Measurements from ENCODE around the gene ATP6V1G1.
A peak's percentile ranks its signal among the peaks of the same experiment; 100 is the strongest.
"Not testable (repeated sequence)": the region's sequence is repeated elsewhere in the genome, so short reads cannot be mapped to it uniquely, and the experiment has no call there.

ATP6V1G1 gene

DNA sequence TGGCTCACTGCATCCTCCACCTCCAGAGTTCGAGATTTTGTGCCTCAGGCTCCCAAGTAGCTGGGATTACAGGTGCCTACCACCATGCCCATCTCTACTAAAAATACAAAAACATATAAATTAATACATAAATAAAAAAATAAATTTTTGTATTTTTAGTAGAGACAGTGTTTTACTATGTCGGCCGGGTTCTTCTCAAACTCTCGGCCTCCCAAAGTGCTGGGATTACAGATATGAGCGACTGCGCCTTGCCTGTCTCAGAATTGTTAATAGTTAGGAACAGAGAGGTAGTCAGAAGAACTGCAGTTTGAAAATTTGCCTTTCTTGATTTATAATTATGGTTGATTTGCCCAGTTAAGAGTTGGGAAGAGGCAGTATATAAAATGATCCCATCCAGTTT lies 2.8 kb downstream of the ATP6V1G1 start:
- Mint-ChIP-seq H3K9me3 (no peaks in the 10 kb centered on the region), H3K27me3 (no peaks in the 10 kb centered on the region), H3K36me3 (ENCODE audit: insufficient read depth) (peaks cover 60% of the 10 kb centered on the region), H3K27ac (no peak overlapping the region), H3K4me1 (ENCODE audit: low read depth in 2 of 2) (peaks cover 52 to 68% of the 10 kb centered on the region in 2 donors), H3K4me3 (peak overlapping the region in 1 of 2 donors; percentile 96)
- DNase-seq, result no peak
- no peak for ATAC-seq (replicated peaks)

DNA sequence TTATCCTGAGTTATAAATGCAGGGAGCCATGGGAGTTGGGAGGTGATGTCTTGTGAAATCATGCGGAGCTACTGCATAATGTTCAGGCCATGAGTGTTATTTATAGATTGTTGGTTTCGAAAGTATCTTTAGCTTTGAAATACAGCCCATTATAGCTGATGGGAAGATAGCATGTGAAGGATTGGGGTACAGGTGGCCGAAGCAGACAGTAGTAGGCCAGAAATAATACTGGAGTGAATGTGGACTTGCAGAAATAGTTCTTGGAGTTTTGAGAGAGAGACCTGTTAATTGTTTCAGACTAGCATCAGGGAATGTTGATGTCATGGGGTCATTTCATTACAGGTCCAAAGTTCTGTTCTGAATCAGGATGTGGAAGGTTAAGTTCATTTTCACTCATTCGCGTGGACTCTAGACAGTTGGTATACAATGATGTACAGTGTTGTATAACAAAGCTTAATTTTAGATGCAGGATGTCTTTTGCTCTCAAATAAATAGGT lies 3.8 kb downstream of the ATP6V1G1 start:
- Mint-ChIP-seq H3K27ac (peak overlapping the region; percentile 89 to 93), H3K9me3 (no peaks in the 10 kb centered on the region), H3K27me3 (no peaks in the 10 kb centered on the region), H3K4me3 (peak overlapping the region; percentile 60 to 96), H3K4me1 (ENCODE audit: low read depth in 2 of 2) (peaks cover 54 to 76% of the 10 kb centered on the region in 2 donors), H3K36me3 (ENCODE audit: insufficient read depth) (peaks cover 70% of the 10 kb centered on the region)
- DNase-seq (no peak), ATAC-seq (replicated peaks) (no peak)

DNA sequence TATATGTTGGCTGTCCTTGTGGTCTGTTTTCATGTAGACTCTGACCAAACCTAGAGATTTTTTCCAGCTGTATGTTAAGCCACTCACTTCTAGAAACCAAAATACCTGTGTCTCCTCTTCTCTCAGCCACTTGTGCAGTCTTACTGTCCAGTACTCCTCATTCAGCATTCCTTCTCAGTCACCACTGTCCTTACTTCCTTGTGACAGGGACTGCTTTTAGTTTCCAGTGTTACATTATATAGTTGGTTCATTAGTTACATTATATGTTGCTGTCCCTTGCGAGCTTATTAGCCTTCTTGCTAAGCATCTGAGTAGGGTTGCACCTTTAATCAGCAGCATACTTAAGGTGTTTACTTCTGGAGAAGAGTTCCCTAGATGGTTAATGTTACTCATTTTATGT lies 4.3 kb downstream of the ATP6V1G1 start:
- Mint-ChIP-seq H3K27me3 (no peaks in the 10 kb centered on the region), H3K4me1 (ENCODE audit: low read depth in 2 of 2) (peaks cover 54 to 80% of the 10 kb centered on the region in 2 donors)
- no peak for DNase-seq

DNA sequence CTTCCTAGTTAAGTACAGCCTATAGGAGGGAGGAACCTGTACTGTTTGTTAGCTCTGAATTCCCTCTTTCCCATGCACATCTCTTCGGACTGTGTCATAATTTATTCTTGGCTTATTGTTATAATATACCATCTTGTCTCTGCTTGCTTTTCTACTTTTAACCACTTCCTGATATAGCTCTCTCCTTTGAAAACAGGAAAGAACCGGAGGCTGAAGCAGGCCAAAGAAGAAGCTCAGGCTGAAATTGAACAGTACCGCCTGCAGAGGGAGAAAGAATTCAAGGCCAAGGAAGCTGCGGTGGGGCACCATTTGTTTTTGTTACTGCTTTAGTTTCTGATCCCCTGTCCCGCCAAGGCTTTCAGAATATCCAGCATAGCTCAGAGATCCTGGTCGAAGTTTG lies 4.8 kb downstream of the ATP6V1G1 start:
- peaks cover 51 to 80% of the 10 kb centered on the region in 2 donors for H3K4me1 Mint-ChIP-seq (ENCODE audit: low read depth in 2 of 2)
- H3K27me3 Mint-ChIP-seq, result no peaks in the 10 kb centered on the region
- peak overlapping the region; percentile 89 to 93 for H3K27ac Mint-ChIP-seq
- H3K36me3 Mint-ChIP-seq (ENCODE audit: insufficient read depth), result peaks cover 76% of the 10 kb centered on the region
- peak; percentile 47 to 51 (median 49) for DNase-seq
- no peaks in the 10 kb centered on the region for H3K9me3 Mint-ChIP-seq
- peak overlapping the region; percentile 60 to 96 for H3K4me3 Mint-ChIP-seq
- ATAC-seq (replicated peaks), result peak; percentile 54

More for the DNA sequence above, 4.3 kb downstream of the ATP6V1G1 start:
- H3K4me3 Mint-ChIP-seq, result peak overlapping the region; percentile 60 to 96
- no peak for ATAC-seq (replicated peaks)
- H3K9me3 Mint-ChIP-seq, result no peaks in the 10 kb centered on the region
- H3K27ac Mint-ChIP-seq, result peak overlapping the region; percentile 89 to 93
- H3K36me3 Mint-ChIP-seq (ENCODE audit: insufficient read depth), result peaks cover 75% of the 10 kb centered on the region

DNA sequence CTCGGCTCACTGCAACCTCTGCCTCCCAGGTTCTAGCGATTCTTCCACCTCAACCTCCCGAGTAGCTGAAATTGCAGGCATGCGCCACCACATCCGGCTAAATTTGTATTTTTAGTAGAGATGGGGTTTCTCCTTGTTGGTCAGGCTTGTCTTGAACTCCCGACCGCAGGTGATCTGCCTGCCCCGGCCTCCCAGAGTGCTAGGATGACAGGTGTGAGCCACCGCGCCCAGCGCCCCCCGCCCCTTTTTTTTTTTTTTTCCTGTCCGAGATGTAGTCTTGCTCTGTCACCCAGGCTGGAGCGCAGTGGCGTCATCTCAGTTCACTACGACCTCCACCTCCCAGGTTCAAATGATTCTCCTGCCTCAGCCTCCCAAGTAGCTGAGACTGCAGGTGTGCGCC lies 6.6 kb downstream of the ATP6V1G1 start:
- H3K4me3 Mint-ChIP-seq, result no peak overlapping the region
- H3K27ac Mint-ChIP-seq, result peak overlapping the region; percentile 89 to 93
- H3K36me3 Mint-ChIP-seq (ENCODE audit: insufficient read depth), result peaks cover 78% of the 10 kb centered on the region
- no peaks in the 10 kb centered on the region for H3K27me3 Mint-ChIP-seq
- ATAC-seq (replicated peaks) (no peak), DNase-seq (no peak)
- H3K9me3 Mint-ChIP-seq, result no peaks in the 10 kb centered on the region
- H3K4me1 Mint-ChIP-seq (ENCODE audit: low read depth in 2 of 2), result peaks cover 38 to 66% of the 10 kb centered on the region in 2 donors

DNA sequence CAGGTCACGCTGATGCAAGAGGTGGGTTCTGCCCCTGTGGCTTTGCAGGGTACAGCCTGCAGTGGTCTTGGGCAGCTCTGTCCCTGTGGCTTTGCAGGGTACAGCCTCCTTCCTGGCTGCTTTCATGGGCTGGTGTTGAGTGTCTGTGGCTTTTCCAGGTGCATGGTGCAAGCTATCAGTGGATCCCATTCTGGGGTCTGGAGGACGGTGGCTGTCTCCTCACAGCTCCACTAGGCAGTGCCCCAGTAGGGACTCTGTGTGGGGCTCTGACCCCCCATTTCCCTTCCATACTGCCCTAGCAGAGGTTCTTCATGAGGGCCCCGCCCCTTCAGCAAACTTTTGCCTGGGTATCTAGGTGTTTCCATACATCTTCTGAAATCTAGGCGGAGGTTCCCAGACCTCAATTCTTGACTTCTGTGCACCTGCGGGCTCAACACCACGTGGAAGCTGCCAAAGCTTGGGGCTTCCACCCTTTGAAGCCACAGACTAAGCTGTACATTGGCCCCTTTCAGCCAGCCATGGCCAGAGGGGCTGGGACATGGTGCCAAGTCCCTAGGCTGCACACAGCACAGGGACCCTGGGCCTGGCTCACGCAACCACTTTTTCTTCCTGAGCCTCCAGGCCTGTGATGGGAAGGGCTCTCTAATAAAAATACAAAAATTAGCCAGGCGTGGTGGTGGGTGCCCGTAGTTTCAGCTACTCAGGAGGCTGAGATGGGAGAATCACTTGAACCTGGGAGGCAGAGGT lies 13.1 kb downstream of the ATP6V1G1 start:
- H3K4me3 Mint-ChIP-seq; ATAC-seq (replicated peaks); H3K9me3 Mint-ChIP-seq; H3K27me3 Mint-ChIP-seq; DNase-seq: not testable (repeated sequence)
- H3K27ac Mint-ChIP-seq, result peak overlapping the region in 1 of 2 donors; percentile 88
- H3K4me1 Mint-ChIP-seq (ENCODE audit: low read depth in 2 of 2), result peaks cover 2 to 17% of the 10 kb centered on the region in 2 donors
- peaks cover 51% of the 10 kb centered on the region for H3K36me3 Mint-ChIP-seq (ENCODE audit: insufficient read depth)

DNA sequence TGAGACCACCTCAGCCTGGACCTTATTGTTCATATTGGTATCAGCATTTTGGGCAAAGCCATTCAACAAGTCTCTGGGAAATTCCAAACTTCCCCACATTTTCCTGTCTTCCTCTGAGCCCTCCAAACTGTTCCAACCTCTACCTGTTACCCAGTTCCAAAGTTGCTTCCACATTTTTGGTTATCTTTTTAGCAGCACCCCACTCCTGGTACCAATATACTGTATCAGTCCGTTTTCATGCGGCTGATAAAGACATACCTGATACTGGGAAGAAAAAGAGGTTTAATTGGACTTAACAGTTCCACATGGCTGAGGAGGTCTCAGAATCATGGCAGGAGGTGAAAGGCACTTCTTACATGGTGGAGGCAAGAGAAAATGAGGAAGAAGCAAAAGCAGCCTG lies 14.2 kb downstream of the ATP6V1G1 start:
- not testable (repeated sequence) for H3K27me3 Mint-ChIP-seq; H3K4me3 Mint-ChIP-seq; H3K9me3 Mint-ChIP-seq; H3K4me1 Mint-ChIP-seq (ENCODE audit: low read depth in 2 of 2); DNase-seq; H3K27ac Mint-ChIP-seq; ATAC-seq (replicated peaks)
- peaks cover 40% of the 10 kb centered on the region for H3K36me3 Mint-ChIP-seq (ENCODE audit: insufficient read depth)

DNA sequence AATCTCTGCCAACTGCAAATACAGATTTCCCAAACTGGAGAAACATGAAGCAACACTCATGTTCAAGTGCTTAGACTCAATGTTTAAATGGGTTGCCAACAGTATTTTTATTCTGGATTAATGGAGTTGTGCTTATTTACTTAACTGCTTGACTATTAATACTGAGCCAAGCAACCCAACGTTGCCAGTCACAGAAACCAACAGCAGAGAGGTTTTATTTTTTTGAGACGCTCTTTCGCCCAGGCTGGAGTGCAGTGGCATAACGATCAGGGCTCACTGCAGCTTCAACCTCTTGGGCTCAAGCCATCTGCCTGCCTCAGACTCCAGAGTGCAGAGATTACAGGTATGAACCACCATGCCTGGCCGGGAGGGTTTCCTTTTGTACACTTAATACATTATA lies 15.1 kb downstream of the ATP6V1G1 start:
- DNase-seq, result no peak
- Mint-ChIP-seq H3K27ac (no peak overlapping the region), H3K36me3 (ENCODE audit: insufficient read depth) (peaks cover 32% of the 10 kb centered on the region), H3K4me3 (no peak overlapping the region), H3K27me3 (no peaks in the 10 kb centered on the region), H3K9me3 (peaks cover 3 to 6% of the 10 kb centered on the region in 2 donors), H3K4me1 (ENCODE audit: low read depth in 2 of 2) (no peaks in the 10 kb centered on the region)
- ATAC-seq (replicated peaks), result no peak

DNA sequence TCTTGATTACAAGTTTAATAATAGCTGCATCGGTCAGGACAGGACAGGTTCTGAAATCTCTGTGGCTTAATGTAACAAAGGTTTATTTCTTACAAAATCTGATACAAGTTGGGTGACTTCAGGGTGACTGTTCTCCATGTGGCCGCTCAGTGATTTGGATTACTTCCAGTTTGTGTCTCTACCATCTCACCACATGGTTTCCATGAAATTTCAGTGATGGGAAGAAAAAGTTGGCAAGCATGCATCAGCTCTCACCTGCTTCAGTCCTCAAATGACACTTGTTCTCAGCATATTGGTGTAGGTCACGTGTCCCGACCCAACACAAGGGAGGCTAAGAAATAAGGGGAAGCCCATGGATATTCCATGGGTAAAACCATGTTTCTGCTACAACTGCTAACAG lies 15.7 kb downstream of the ATP6V1G1 start:
- DNase-seq, result no peak
- Mint-ChIP-seq H3K27ac (no peak overlapping the region), H3K27me3 (no peaks in the 10 kb centered on the region), H3K9me3 (peaks cover 3 to 6% of the 10 kb centered on the region in 2 donors), H3K4me3 (no peak overlapping the region), H3K36me3 (ENCODE audit: insufficient read depth) (peaks cover 26% of the 10 kb centered on the region), H3K4me1 (ENCODE audit: low read depth in 2 of 2) (peaks cover 0 to under 1% of the 10 kb centered on the region in 2 donors)
- ATAC-seq (replicated peaks), result no peak

DNA sequence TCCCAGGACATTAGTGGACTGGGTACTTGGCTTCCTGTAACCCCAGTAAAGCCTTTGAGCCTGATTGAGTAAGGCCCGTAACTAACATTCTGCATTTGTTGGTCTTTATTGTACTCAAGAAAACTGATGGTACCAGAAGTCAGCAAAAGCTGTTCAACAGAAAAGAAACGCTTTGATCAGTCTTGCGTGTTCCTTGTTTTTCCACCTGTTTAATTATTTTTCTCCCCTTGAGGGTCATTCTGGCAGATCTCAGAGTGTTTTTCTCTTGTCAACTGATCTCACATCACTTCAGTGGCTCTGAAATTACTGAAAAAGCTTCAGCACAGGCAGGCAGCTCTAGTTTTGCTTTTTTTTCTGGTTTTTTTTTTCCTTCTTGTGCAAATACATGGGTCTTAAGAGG lies 17.4 kb downstream of the ATP6V1G1 start:
- no peak overlapping the region for H3K4me3 Mint-ChIP-seq
- H3K27me3 Mint-ChIP-seq, result no peaks in the 10 kb centered on the region
- H3K4me1 Mint-ChIP-seq (ENCODE audit: low read depth in 2 of 2), result peaks cover 2 to 6% of the 10 kb centered on the region in 2 donors
- peaks cover 3 to 6% of the 10 kb centered on the region in 2 donors for H3K9me3 Mint-ChIP-seq
- peak overlapping the region in 1 of 2 donors; percentile 12 for H3K27ac Mint-ChIP-seq
- ATAC-seq (replicated peaks) (no peak), DNase-seq (no peak)
- peaks cover 8% of the 10 kb centered on the region for H3K36me3 Mint-ChIP-seq (ENCODE audit: insufficient read depth)

DNA sequence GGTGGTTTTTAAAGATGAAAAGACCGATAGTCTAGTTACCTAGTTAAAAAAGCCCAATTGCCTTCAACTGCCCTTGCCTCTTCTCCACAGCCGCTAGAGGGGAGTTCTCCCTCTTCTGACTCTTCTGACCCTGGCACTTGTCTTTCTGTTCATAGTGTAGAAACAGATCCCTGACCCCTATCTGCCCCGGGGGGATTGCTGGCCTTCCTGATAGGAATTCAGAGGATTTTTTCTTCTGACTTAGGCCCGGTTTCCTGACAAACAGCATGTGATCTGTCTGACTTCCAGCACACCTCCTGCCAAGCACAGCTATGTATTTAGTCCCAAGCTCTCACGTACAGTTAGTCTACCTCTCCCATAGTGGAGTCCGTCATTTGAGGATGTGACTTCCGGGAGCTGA lies 18.5 kb downstream of the ATP6V1G1 start:
- no peak for ATAC-seq (replicated peaks)
- peaks cover 8 to 13% of the 10 kb centered on the region in 2 donors for H3K4me1 Mint-ChIP-seq (ENCODE audit: low read depth in 2 of 2)
- no peaks in the 10 kb centered on the region for H3K27me3 Mint-ChIP-seq
- H3K36me3 Mint-ChIP-seq (ENCODE audit: insufficient read depth), result peaks cover 4% of the 10 kb centered on the region
- H3K9me3 Mint-ChIP-seq, result peaks cover 3 to 6% of the 10 kb centered on the region in 2 donors
- H3K27ac Mint-ChIP-seq, result no peak overlapping the region
- H3K4me3 Mint-ChIP-seq, result no peak overlapping the region
- DNase-seq, result no peak

DNA sequence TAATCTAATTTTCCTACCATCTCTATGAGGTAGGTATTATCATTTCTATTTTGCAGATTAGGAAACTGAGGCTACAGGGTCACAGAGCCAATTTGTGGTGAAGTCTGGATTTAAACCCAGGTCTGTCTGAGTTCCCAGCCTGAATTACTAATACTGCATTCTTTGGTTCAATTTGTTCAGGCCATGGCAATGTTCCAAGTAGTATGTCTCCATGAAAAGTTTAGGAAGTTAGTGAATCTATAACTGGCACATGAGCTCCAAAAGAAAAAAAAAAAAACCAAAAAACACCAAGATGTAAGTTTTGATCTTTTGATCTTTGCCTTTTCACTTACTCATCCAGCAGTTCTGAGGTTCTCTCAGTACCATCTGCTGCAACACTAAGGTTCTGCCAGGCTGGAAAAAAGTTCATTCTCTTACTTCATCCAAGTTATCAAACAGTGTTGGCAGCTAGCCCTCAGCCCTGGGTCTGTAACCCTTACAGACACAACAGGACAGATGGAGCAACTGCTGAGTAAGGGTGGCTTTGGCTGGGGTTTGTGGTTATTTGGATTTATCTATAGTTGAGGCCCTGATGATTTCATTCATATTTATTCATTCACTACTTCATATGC lies 19.1 kb downstream of the ATP6V1G1 start:
- Mint-ChIP-seq H3K27me3 (no peaks in the 10 kb centered on the region), H3K36me3 (ENCODE audit: insufficient read depth) (peaks cover 2% of the 10 kb centered on the region), H3K9me3 (peaks cover 3 to 4% of the 10 kb centered on the region in 2 donors), H3K27ac (no peak overlapping the region), H3K4me1 (ENCODE audit: low read depth in 2 of 2) (peaks cover 8 to 13% of the 10 kb centered on the region in 2 donors), H3K4me3 (no peak overlapping the region)
- ATAC-seq (replicated peaks), result no peak
- no peak for DNase-seq

DNA sequence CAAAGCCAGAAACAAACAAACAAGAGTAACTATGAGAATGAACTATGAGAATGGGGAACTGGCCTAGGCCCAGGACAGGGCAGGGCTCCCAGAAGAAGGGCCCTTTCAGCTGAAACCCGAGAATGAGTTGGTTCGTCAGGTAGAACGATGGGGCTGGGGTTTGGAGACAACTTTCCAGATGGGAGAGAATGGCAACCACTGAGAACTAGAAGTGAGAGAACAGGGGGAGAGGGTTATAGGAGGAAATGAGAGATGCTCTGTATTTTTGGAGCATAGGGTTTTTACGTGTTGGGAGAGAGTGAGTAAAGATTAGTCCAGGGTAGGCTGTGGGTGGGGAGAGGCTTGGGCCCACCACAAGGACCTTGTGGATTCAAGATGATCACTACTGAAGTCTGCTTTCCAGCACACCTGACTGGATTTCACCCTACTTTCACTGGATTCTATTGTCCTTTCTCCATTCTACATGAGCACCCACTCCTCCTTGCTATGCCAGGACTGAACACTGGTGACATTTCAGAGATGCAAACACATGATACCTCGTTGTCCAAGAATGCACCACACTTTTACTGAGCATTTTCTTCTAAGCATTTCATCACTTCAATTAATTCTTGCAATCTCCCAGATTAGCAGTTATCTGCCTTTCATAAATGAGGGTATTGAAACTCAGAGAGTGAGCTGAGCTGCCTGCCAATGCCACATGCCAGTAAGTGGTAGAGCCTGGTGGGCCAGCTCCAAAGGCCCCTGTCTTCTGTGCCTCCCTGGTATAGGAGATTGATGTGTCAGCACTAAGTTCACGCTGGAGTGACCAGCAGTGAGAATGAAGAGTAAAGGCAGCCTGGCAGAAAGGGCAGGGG lies 20.3 kb downstream of the ATP6V1G1 start:
- ATAC-seq (replicated peaks) (no peak), DNase-seq (no peak)
- Mint-ChIP-seq H3K27ac (no peak overlapping the region), H3K4me3 (no peak overlapping the region), H3K27me3 (no peaks in the 10 kb centered on the region), H3K9me3 (no peaks in the 10 kb centered on the region), H3K36me3 (ENCODE audit: insufficient read depth) (no peaks in the 10 kb centered on the region), H3K4me1 (ENCODE audit: low read depth in 2 of 2) (peaks cover 19 to 24% of the 10 kb centered on the region in 2 donors)

Measured in effector memory CD8-positive, alpha-beta T cell (primary cell).